OCI-LY1 (cell line): ENCODE results near the gene BAIAP2.

Experiments
- H2AFZ ChIP-seq: fragments of 200-600 bp; sonication (generic), shearing (Covaris generic); 2 replicates; pipeline ENCODE4 v1.6.0; 2014; ENCODE audit warnings: antibody characterized with exemption, mild to moderate bottlenecking, low read length
- H3F3A ChIP-seq: fragments of 200-600 bp; sonication (generic), shearing (Covaris generic); 2 replicates; pipeline ENCODE4 v1.6.0; 2014; ENCODE audit warnings: mild to moderate bottlenecking, antibody characterized with exemption, low read length, moderate library complexity; ENCODE audit not compliant: insufficient read depth
- H3K27ac ChIP-seq: fragments of 200-600 bp; sonication (generic); 2 replicates; pipeline ENCODE4 v1.5.1; 2014; ENCODE audit warnings: low read length, mixed run types, mild to moderate bottlenecking, low read depth; ENCODE audit not compliant: poor library complexity, severe bottlenecking
- H3K27me3 ChIP-seq: fragments of 200-600 bp; sonication (generic); 2 replicates; pipeline ENCODE4 v1.6.0; 2014; ENCODE audit warnings: antibody characterized with exemption, mild to moderate bottlenecking, low read length, moderate library complexity; ENCODE audit not compliant: insufficient read depth
- H3K36me3 ChIP-seq: fragments of 200-600 bp; sonication (generic); 2 replicates; pipeline ENCODE4 v1.6.1; 2014; ENCODE audit warnings: mild to moderate bottlenecking, antibody characterized with exemption, low read length, moderate library complexity, mixed read lengths; ENCODE audit not compliant: insufficient read depth
- H3K4me1 ChIP-seq: fragments of 200-600 bp; sonication (generic); 2 replicates; pipeline ENCODE4 v1.5.1; 2014; ENCODE audit warnings: mild to moderate bottlenecking, low read length, moderate library complexity; ENCODE audit not compliant: insufficient read depth, severe bottlenecking
- H3K4me2 ChIP-seq: fragments of 200-600 bp; sonication (generic), shearing (Covaris generic); 2 replicates; pipeline ENCODE4 v1.6.1; 2014; ENCODE audit warnings: low read length
- H3K4me3 ChIP-seq: fragments of 200-600 bp; sonication (generic); 2 replicates; pipeline ENCODE4 v1.5.1; 2014; ENCODE audit warnings: low read length, low read depth, mild to moderate bottlenecking, mixed read lengths; ENCODE audit not compliant: poor library complexity, severe bottlenecking
- H3K79me2 ChIP-seq: fragments of 200-600 bp; shearing (Covaris generic); 2 replicates; pipeline ENCODE4 v1.6.1; 2016; ENCODE audit warnings: mixed run types, low read length, mixed read lengths; ENCODE audit not compliant: insufficient read depth
- H3K9ac ChIP-seq: fragments of 200-600 bp; sonication (generic), shearing (Covaris generic); 2 replicates; pipeline ENCODE4 v1.6.1; 2014; ENCODE audit warnings: mild to moderate bottlenecking, low read length, mixed read lengths
- H3K9me2 ChIP-seq: fragments of 200-600 bp; sonication (generic), shearing (Covaris generic); 2 replicates; pipeline ENCODE4 v1.6.1; 2014; ENCODE audit warnings: low read depth, mild to moderate bottlenecking, low read length, mixed read lengths
- H3K9me3 ChIP-seq: fragments of 200-600 bp; shearing (Covaris generic); 2 replicates; pipeline ENCODE4 v1.6.1; 2014; ENCODE audit warnings: low read length, mixed read lengths
- H4K20me1 ChIP-seq: fragments of 200-600 bp; sonication (generic), shearing (Covaris generic); 2 replicates; pipeline ENCODE4 v1.6.0; 2016; ENCODE audit warnings: mild to moderate bottlenecking, low read length; ENCODE audit not compliant: insufficient read depth
- CTCF ChIP-seq: fragments of 200-600 bp; sonication (generic), shearing (Covaris generic); IDR thresholded peaks from 2 replicates; pipeline ENCODE4 v1.5.1; 2017; ENCODE audit warnings: mild to moderate bottlenecking, antibody characterized with exemption, low read length, moderate library complexity, mixed read lengths
- EZH2 ChIP-seq: fragments of 200-600 bp; sonication (generic), shearing (Covaris generic); IDR thresholded peaks from 2 replicates; pipeline ENCODE4 v1.8.0; 2017; ENCODE audit warnings: borderline replicate concordance, mixed run types, mild to moderate bottlenecking, antibody characterized with exemption, low read length, moderate library complexity, mixed read lengths

Gene BAIAP2

GRCh38 chr17:81034779-81035520, at the start of gene BAIAP2:
Gene BAIAP2 (plus strand): TSS chr17:81035151. CDS start chr17:81035255, 104 bp downstream.
- Histone ChIP-seq H3K36me3 (no peaks in the 10 kb centered on the region), H3K27ac (no peak within 1 kb of the TSS), H3K9ac (no peak within 1 kb of the TSS; the same call in 1 of the 2 replicates), H3K4me2 (peak within 1 kb of the TSS; percentile 56), H3K4me1 (no peaks in the 10 kb centered on the region), H3K27me3 (peaks cover 23% of the 10 kb centered on the region; the same call in 1 of the 2 replicates), H3K9me3 (no peaks in the 10 kb centered on the region), H3K79me2 (no peaks in the 10 kb centered on the region), H3K9me2 (no peaks in the 10 kb centered on the region), H4K20me1 (no peaks in the 10 kb centered on the region), H3F3A (no peaks in the 10 kb centered on the region), H2AFZ (no peak within 1 kb of the TSS), H3K4me3 (peak within 1 kb of the TSS; percentile 50)
- TF ChIP-seq CTCF (no peak), EZH2 (no peak)

- H3K4me3 ChIP-seq: no peak overlapping the region
- H3K27me3 ChIP-seq: peaks cover 22% of the 10 kb centered on the region
- H3K9me2 ChIP-seq: no peaks in the 10 kb centered on the region
- H3K4me1 ChIP-seq: peaks cover 8% of the 10 kb centered on the region
- H3K36me3 ChIP-seq: no peaks in the 10 kb centered on the region
- no peaks in the 10 kb centered on the region for H3K9me3 ChIP-seq
- H3K79me2 ChIP-seq: no peaks in the 10 kb centered on the region
- H3K27ac ChIP-seq: no peak overlapping the region
- no peak overlapping the region for H2AFZ ChIP-seq
- no peaks in the 10 kb centered on the region for H3F3A ChIP-seq
- H4K20me1 ChIP-seq: no peaks in the 10 kb centered on the region
- H3K9ac ChIP-seq: no peak overlapping the region
- H3K4me2 ChIP-seq: no peak overlapping the region
- no peak for TF ChIP-seq CTCF
- TF ChIP-seq EZH2: no peak
These were observed 48.9 kb upstream of the BAIAP2 start for GRCh38 chr17:80986046-80986445.

- Histone ChIP-seq H4K20me1 (no peaks in the 10 kb centered on the region), H3K9me3 (no peaks in the 10 kb centered on the region), H3K4me2 (no peak overlapping the region)
These were observed 48.0 kb upstream of the BAIAP2 start for GRCh38 chr17:80986816-80987475.

More at GRCh38 chr17:80986816-80987475, 48.0 kb upstream of the BAIAP2 start:
- peaks cover 14% of the 10 kb centered on the region for H3K4me1 ChIP-seq
- no peaks in the 10 kb centered on the region for H3F3A ChIP-seq
- no peak overlapping the region for H3K9ac ChIP-seq
- TF ChIP-seq CTCF (no peak), EZH2 (no peak)
- no peak overlapping the region for H3K27ac ChIP-seq
- no peaks in the 10 kb centered on the region for H3K9me2 ChIP-seq
- no peak overlapping the region for H3K4me3 ChIP-seq
- H3K79me2 ChIP-seq: no peaks in the 10 kb centered on the region
- no peaks in the 10 kb centered on the region; the same call in 1 of the 2 replicates for H3K36me3 ChIP-seq
- no peak overlapping the region for H2AFZ ChIP-seq
- peaks cover 22% of the 10 kb centered on the region for H3K27me3 ChIP-seq
